HepG2 (cell line): ENCODE data around the gene SNRPF. TPM values are rescaled to one million over a fixed set of nuclear protein-coding genes. Genes with fewer than 3 reads are reported as not detected.
A peak's percentile ranks its signal among the peaks of the same experiment; 100 is the strongest.

Experiments
- ATAC-seq: fragments of 200-7000 bp; cut with Tn5 transposase; 3 replicates; pipeline ENCODE4 v1.9.1; 2020; ENCODE audit warnings: mild to moderate bottlenecking, moderate library complexity
- BruUV-seq: library from RNA; stranded (reverse); fragments of 400-500 nt; replicated peaks from 2 replicates; lab custom pipeline; 2021; lab: Mats Ljungman, UMichigan
- CTCF ChIA-PET: fragments of 300-600 bp; formaldehyde crosslinking; extraction: SDS; loops from one replicate; lab custom pipeline; 2021; ENCODE audit warnings: low total read pairs, inconsistent platforms, low intra/inter-chr PET ratio; lab: Yijun Ruan, JAX
- POLR2A ChIA-PET: fragments of 350-600 bp; sonication (Branson Sonifier 250); formaldehyde crosslinking; loops from one replicate; lab custom pipeline; 2020; ENCODE audit warnings: antibody characterized with exemption, inconsistent platforms; lab: Yijun Ruan, JAX
- DNase-seq: peaks from one replicate; pipeline ENCODE4 v3.0.0-alpha.2; 2015; ENCODE audit warnings: low spot score
- FAIRE-seq: peaks from 3 replicates; lab custom pipeline; 2011; peaks lifted over from hg19 to GRCh38; lab: Jason Lieb, UNC
- H2AFZ ChIP-seq: one replicate; pipeline ENCODE4 v1.6.1; 2011; ENCODE audit warnings: low read length, inconsistent platforms
- H3K27ac ChIP-seq: fragments of 300-600 bp; 3 replicates; pipeline ENCODE4 v1.8.0; 2011; ENCODE audit warnings: mixed run types, mild to moderate bottlenecking, mixed read lengths, low read length, inconsistent platforms; ENCODE audit not compliant: insufficient read depth; ENCODE audit errors: extremely low read length
- H3K27me3 ChIP-seq, 2 experiments: fragments of 200-600 bp in 1 of 2; 2 replicates in 1 of 2; 3 replicates in 1 of 2; pipeline versions ENCODE4 v1.6.0 to v1.8.0; 2011; ENCODE audit warnings: low read length in 2 of 2, mild to moderate bottlenecking in 2 of 2, moderate library complexity in 2 of 2, inconsistent platforms in 1 of 2; ENCODE audit not compliant: insufficient read depth in 2 of 2, control insufficient read depth in 1 of 2
- H3K36me3 ChIP-seq, 2 experiments: fragments of 200-600 bp in 1 of 2; replicated peaks in 1 of 2; 2 replicates in 1 of 2; 3 replicates in 1 of 2; pipeline versions ENCODE4 v1.5.1 to v1.8.0; 2011; ENCODE audit warnings: low read length in 2 of 2, inconsistent platforms in 1 of 2; ENCODE audit not compliant: insufficient read depth in 2 of 2, control insufficient read depth in 1 of 2
- H3K4me1 ChIP-seq: 2 replicates; pipeline ENCODE4 v1.5.1; 2012; ENCODE audit warnings: low read length, inconsistent platforms; ENCODE audit not compliant: insufficient read depth
- H3K4me2 ChIP-seq: 2 replicates; pipeline ENCODE4 v1.6.0; 2011; ENCODE audit warnings: low read depth, low read length, inconsistent platforms
- H3K4me3 ChIP-seq, 3 experiments: fragments of 200-600 bp in 1 of 3; sonication (generic), shearing (Covaris generic) in 1 of 3; replicated peaks in 1 of 3; 2 replicates each; pipeline ENCODE4 v1.5.1; 2011 to 2016; ENCODE audit warnings: low read length in 3 of 3, inconsistent platforms in 2 of 3, low read depth in 2 of 3, mild to moderate bottlenecking in 2 of 3, control low read depth in 1 of 3, mixed read lengths in 1 of 3; ENCODE audit not compliant: insufficient read depth in 1 of 3
- H3K79me2 ChIP-seq: one replicate; pipeline ENCODE4 v1.6.1; 2011; ENCODE audit warnings: low read length, inconsistent platforms; ENCODE audit not compliant: insufficient read depth
- H3K9ac ChIP-seq: 2 replicates; pipeline ENCODE4 v1.6.0; 2011; ENCODE audit warnings: mild to moderate bottlenecking, low read depth, low read length, inconsistent platforms; ENCODE audit not compliant: insufficient read depth
- H3K9me3 ChIP-seq: 2 replicates; pipeline ENCODE4 v1.5.1; 2012; ENCODE audit warnings: mild to moderate bottlenecking, low read length
- H4K20me1 ChIP-seq: 2 replicates; pipeline ENCODE4 v1.6.0; 2011; ENCODE audit warnings: inconsistent platforms, mild to moderate bottlenecking, low read length, moderate library complexity; ENCODE audit not compliant: insufficient read depth
- CTCF ChIP-seq: sonication (generic); formaldehyde crosslinking; IDR thresholded peaks from 2 replicates; pipeline ENCODE4 v1.5.0; 2020; ENCODE audit warnings: mild to moderate bottlenecking, missing genetic modification reagents, moderate library complexity
- DMAP1 ChIP-seq: IDR thresholded peaks from 2 replicates; pipeline ENCODE4 v1.6.1; 2016
- NFATC3 ChIP-seq: sonication (generic); formaldehyde crosslinking; IDR thresholded peaks from 2 replicates; pipeline ENCODE4 v1.5.1; 2020; ENCODE audit warnings: mild to moderate bottlenecking, missing genetic modification reagents
- SAP130 ChIP-seq: IDR thresholded peaks from 2 replicates; pipeline ENCODE4 v1.6.1; 2016; ENCODE audit warnings: low read depth
- SATB2 ChIP-seq: sonication (generic); formaldehyde crosslinking; IDR thresholded peaks from 2 replicates; pipeline ENCODE4 v1.5.0; 2020; ENCODE audit warnings: missing genetic modification reagents
- SMC3 ChIP-seq: IDR thresholded peaks from 2 replicates; pipeline ENCODE4 v1.6.1; 2011; ENCODE audit warnings: low read length, improper control_type of control experiment
- STAG1 ChIP-seq: sonication (generic); formaldehyde crosslinking; IDR thresholded peaks from 2 replicates; pipeline ENCODE4 v1.4.0; 2020; ENCODE audit warnings: missing genetic modification reagents
- ZNF652 ChIP-seq: IDR thresholded peaks from 2 replicates; pipeline ENCODE4 v1.6.1; 2016; ENCODE audit warnings: low read depth, borderline replicate concordance
- ZNF766 ChIP-seq: sonication (generic); formaldehyde crosslinking; IDR thresholded peaks from 2 replicates; pipeline ENCODE4 v1.5.0; 2020; ENCODE audit warnings: missing genetic modification reagents, borderline replicate concordance
- ZSCAN5A ChIP-seq: sonication (generic); formaldehyde crosslinking; IDR thresholded peaks from 2 replicates; pipeline ENCODE4 v1.8.0; 2022; ENCODE audit warnings: mild to moderate bottlenecking, missing genetic modification reagents, borderline replicate concordance
- WGBS: methylation state at CpG from one replicate; pipeline ENCODE4 v1.1.6; 2017; ENCODE audit warnings: low lambda C conversion rate; 5-methylcytosine and 5-hydroxymethylcytosine counted together
- in situ Hi-C: cut with HindIII; loops from 2 replicates; pipeline ENCODE4 v1.10.0; 2017; ENCODE audit warnings: low pct_unique_long_range_greater_than_20kb; ENCODE audit not compliant: extremely low pct_ligation_motif_present
- intact Hi-C: fragments of 100-400 bp; cut with micrococcal nuclease; formaldehyde crosslinking; loops from one replicate; pipeline ENCODE4 v1.10.0; 2022; ENCODE audit not compliant: unreplicated experiment
- polyA plus RNA-seq, 8 experiments: library from polyadenylated mRNA; depleted of rRNA in 3 of 8; stranded (reverse) in 7 of 8; unstranded in 1 of 8; fragments of >200 nt; fragmentation: Illumina TruSeq in 4 of 8; extraction: Trizol in 4 of 8; gene quantifications; 2 replicates each; pipeline versions ENCODE4 v1.2.1 to v1.2.3, GENCODE V29; 2011 to 2016; ENCODE audit warnings: low read depth in 4 of 8, missing spikeins in 1 of 8, mixed read lengths in 1 of 8; ENCODE audit not compliant: insufficient read depth in 1 of 8
- total RNA-seq, 5 experiments: library from RNA; depleted of rRNA; stranded (reverse); fragments of >200 nt; fragmentation: Illumina TruSeq; extraction: Trizol; gene quantifications; 2 replicates each; pipeline ENCODE4 v1.2.3, GENCODE V29; 2016; ENCODE audit warnings: low read depth in 1 of 5

The SNRPF gene
- total and polyA plus RNA-seq, 2 of the 13 experiments (the other 11 are each of a cell fraction or from before 2014, with no cell fraction given) = 31.7 to 77.2 TPM

GRCh38 chr12:95848575-95849388 is 10.0 kb upstream of the SNRPF start (continued):
- TF ChIP-seq CTCF (CRISPR knock-in tag) = peak; percentile 68
- TF ChIP-seq DMAP1 (CRISPR knock-in tag) = 0 out of 2 replicates have a peak, but pooled peaks have one; percentile 27
- TF ChIP-seq ZNF766 (CRISPR knock-in tag) = no peak
- TF ChIP-seq ZSCAN5A (CRISPR knock-in tag) = no peak
- peak; percentile 13; the same call in 1 of the 2 replicates for TF ChIP-seq SAP130 (CRISPR knock-in tag)
- TF ChIP-seq STAG1 (CRISPR knock-in tag) = peak; percentile 82
- peak; percentile 64 for TF ChIP-seq SMC3
- no peak for TF ChIP-seq NFATC3 (CRISPR knock-in tag)
- peak; percentile 82 for TF ChIP-seq ZNF652 (CRISPR knock-in tag)
- TF ChIP-seq, all 625 proteins: peak for 12

- intact Hi-C loops = no loop called here
- H3K4me3 ChIP-seq = no peak overlapping the region
- no peak for ATAC-seq
- peaks cover 17% of the 10 kb centered on the region for H3K4me1 ChIP-seq
- no peaks in the 10 kb centered on the region for H3K79me2 ChIP-seq
- H3K4me2 ChIP-seq = no peak overlapping the region
- H3K27ac ChIP-seq = no peak overlapping the region
- H2AFZ ChIP-seq = no peak overlapping the region
- WGBS = 12% methylated on average over 3 of the region's 3 CpGs
- H4K20me1 ChIP-seq = no peaks in the 10 kb centered on the region
- POLR2A ChIA-PET = no interaction called here
- CTCF ChIA-PET = no interaction called here
- BruUV-seq = no TSS peak
- TF ChIP-seq SATB2 = no peak
- TF ChIP-seq, all 625 proteins: peak for 0
- no peak for FAIRE-seq
- in situ Hi-C loops = no loop called here
- peaks cover 0 to 4% of the 10 kb centered on the region in 2 experiments; a peak in 1 of 5 replicates for H3K27me3 ChIP-seq
- no peaks in the 10 kb centered on the region for H3K36me3 ChIP-seq
- H3K9me3 ChIP-seq = no peaks in the 10 kb centered on the region
- no peak overlapping the region for H3K9ac ChIP-seq
- no peak for DNase-seq
Measured at GRCh38 chr12:95851606-95852005, 7.1 kb upstream of the SNRPF start.
